CD4-positive, CD25-positive, alpha-beta regulatory T cell (primary cell): ENCODE measurements around the gene SLC35G6. TPM values are rescaled to one million over a fixed set of nuclear protein-coding genes. Genes with fewer than 3 reads are reported as not detected.
A peak's percentile ranks its signal among the peaks of the same experiment; 100 is the strongest.
"Not testable (repeated sequence)": the region's sequence is repeated elsewhere in the genome, so short reads cannot be mapped to it uniquely, and the experiment has no call there.

Experiments
- ATAC-seq, 2 donors: fragments of 150-1000 bp; cut with Tn5 transposase; one replicate each; pipeline ENCODE4 v1.10.0; 2021; ENCODE audit warnings: low read depth in 2 of 2, moderate number of reproducible peaks in 2 of 2, moderate library complexity in 1 of 2
- DNase-seq, 3 donors: peaks; one replicate each; pipeline versions ENCODE4 v3.0.0 to v3.0.0-alpha.2; 2012 to 2022; ENCODE audit warnings: mixed read lengths in 1 of 3
- H3K27ac ChIP-seq: one replicate; pipeline ENCODE4 v1.7.0; 2013; ENCODE audit warnings: mild to moderate bottlenecking, low read length; ENCODE audit not compliant: insufficient read depth, poor library complexity, severe bottlenecking
- H3K27me3 ChIP-seq: one replicate; pipeline ENCODE4 v1.7.0; 2013; ENCODE audit warnings: low read length; ENCODE audit not compliant: control insufficient read depth, insufficient read depth
- H3K36me3 ChIP-seq: one replicate; pipeline ENCODE4 v1.7.0; 2013; ENCODE audit warnings: mild to moderate bottlenecking, low read length, moderate library complexity; ENCODE audit not compliant: control insufficient read depth, insufficient read depth
- H3K4me1 ChIP-seq: 2 replicates; pipeline ENCODE4 v1.7.0; 2013; ENCODE audit warnings: mild to moderate bottlenecking, low read length; ENCODE audit not compliant: insufficient read depth, control insufficient read depth, poor library complexity, severe bottlenecking
- H3K4me3 ChIP-seq: one replicate; pipeline ENCODE4 v1.7.0; 2013; ENCODE audit warnings: low read depth, mild to moderate bottlenecking, low read length, moderate library complexity
- H3K9me3 ChIP-seq, 2 experiments: 1 replicate in 1 of 2; 2 replicates in 1 of 2; pipeline ENCODE4 v1.7.0; 2013; ENCODE audit warnings: low read length in 2 of 2, mild to moderate bottlenecking in 1 of 2, moderate library complexity in 1 of 2; ENCODE audit not compliant: control insufficient read depth in 2 of 2
- H3K27ac Mint-ChIP-seq, 3 donors: one replicate each; pipeline ENCODE4 v1.8.0; 2020 to 2022; ENCODE audit warnings: mild to moderate bottlenecking in 3 of 3, mixed read lengths in 3 of 3, moderate library complexity in 2 of 3
- H3K27me3 Mint-ChIP-seq: one replicate; pipeline ENCODE4 v1.8.0; 2022; ENCODE audit warnings: mild to moderate bottlenecking, mixed read lengths
- H3K36me3 Mint-ChIP-seq: one replicate; pipeline ENCODE4 v1.8.0; 2020; ENCODE audit warnings: mixed read lengths
- H3K4me1 Mint-ChIP-seq, 4 donors: one replicate each; pipeline ENCODE4 v1.8.0; 2020 to 2022; ENCODE audit warnings: mixed read lengths in 4 of 4, mild to moderate bottlenecking in 1 of 4
- H3K4me3 Mint-ChIP-seq, 4 donors: one replicate each; pipeline ENCODE4 v1.8.0; 2020 to 2022; ENCODE audit warnings: mild to moderate bottlenecking in 4 of 4, mixed read lengths in 4 of 4, moderate library complexity in 3 of 4
- H3K9me3 Mint-ChIP-seq, 7 donors: one replicate each; pipeline ENCODE4 v1.8.0; 2020 to 2022; ENCODE audit warnings: mixed read lengths in 7 of 7, mild to moderate bottlenecking in 3 of 7, moderate library complexity in 2 of 7
- polyA plus RNA-seq, 4 donors: library from polyadenylated mRNA; unstranded; fragments of 300-500 nt; fragmentation: Illumina TruSeq; gene quantifications; one replicate each; pipeline ENCODE4 v1.2.3, GENCODE V29; 2021
- total RNA-seq: library from RNA; stranded (reverse); gene quantifications from one replicate; pipeline ENCODE4 v1.2.3, GENCODE V29; 2022

The SLC35G6 gene
- total and polyA plus RNA-seq, 5 donors from 2014 or later, result not detected

DNA sequence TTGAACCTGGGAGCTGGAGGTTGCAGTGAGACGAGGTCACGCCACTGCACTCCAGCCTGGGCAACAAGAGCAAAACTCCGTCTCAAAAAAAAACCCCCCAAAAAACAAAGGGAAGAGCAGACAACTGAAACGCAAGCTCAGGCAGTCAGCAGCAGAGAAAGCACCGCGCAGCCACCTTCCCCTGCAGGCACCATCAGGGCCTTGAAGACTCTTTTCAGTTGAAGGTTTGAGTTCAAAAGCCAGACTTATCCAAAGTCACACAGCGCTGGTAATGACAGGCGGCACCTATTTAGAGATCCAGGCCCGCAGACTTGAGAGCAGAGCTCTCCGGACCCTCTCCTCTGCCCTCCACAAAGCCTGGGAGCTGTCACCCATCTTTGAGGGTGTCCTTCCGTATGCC lies 13.0 kb upstream of the SLC35G6 start:
- no peak overlapping the region for H3K4me3 ChIP-seq
- Mint-ChIP-seq H3K9me3 (no peaks in the 10 kb centered on the region), H3K4me3 (no peak overlapping the region), H3K27me3 (peaks cover 4% of the 10 kb centered on the region), H3K4me1 (peaks cover 0 to 37% (median 11%) of the 10 kb centered on the region in 4 donors), H3K36me3 (peaks cover 8% of the 10 kb centered on the region), H3K27ac (no peak overlapping the region)
- H3K36me3 ChIP-seq, result peaks cover 33% of the 10 kb centered on the region
- H3K27me3 ChIP-seq, result no peaks in the 10 kb centered on the region
- H3K9me3 ChIP-seq, result no peaks in the 10 kb centered on the region
- no peak for DNase-seq
- H3K4me1 ChIP-seq, result no peaks in the 10 kb centered on the region
- no peak overlapping the region for H3K27ac ChIP-seq
- no peak for ATAC-seq

DNA sequence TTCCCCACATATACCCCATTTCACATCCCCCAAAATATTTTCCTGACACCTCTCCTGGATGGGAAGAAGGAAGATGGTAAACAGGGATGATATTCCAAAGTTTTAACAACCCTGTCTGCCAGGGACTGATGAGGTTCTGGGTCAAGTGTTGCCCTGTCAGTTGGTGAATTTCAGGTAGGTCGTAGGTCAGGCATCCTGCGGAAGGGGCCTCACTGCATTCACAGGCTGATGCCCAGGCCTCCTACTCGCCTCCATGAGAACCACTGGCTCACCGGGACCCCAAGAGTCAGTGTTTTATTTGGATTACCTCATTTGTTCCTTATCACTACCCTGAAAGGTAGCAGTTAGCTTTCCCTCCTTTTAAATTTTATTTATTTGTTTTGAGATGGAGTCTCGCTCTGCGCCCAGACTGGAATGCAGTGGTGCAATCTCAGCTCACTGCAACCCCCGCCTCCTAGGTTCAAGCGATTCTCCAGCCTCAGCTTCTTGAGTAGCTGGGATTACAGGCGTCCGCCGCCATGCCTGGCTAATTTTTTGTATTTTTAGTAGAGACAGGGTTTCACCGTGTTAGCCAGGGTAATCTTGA lies 12.3 kb upstream of the SLC35G6 start:
- no peak for ATAC-seq
- no peaks in the 10 kb centered on the region for H3K4me1 ChIP-seq
- H3K27me3 Mint-ChIP-seq, result peaks cover 4% of the 10 kb centered on the region
- H3K4me1 Mint-ChIP-seq, result peaks cover 0 to 42% (median 11%) of the 10 kb centered on the region in 4 donors
- no peak overlapping the region for H3K27ac Mint-ChIP-seq
- peaks cover 8% of the 10 kb centered on the region for H3K36me3 Mint-ChIP-seq
- H3K4me3 ChIP-seq, result no peak overlapping the region
- H3K4me3 Mint-ChIP-seq, result no peak overlapping the region
- no peak overlapping the region for H3K27ac ChIP-seq
- H3K9me3 ChIP-seq, result no peaks in the 10 kb centered on the region
- H3K9me3 Mint-ChIP-seq, result no peaks in the 10 kb centered on the region
- H3K36me3 ChIP-seq, result peaks cover 29% of the 10 kb centered on the region
- DNase-seq, result no peak
- no peaks in the 10 kb centered on the region for H3K27me3 ChIP-seq

DNA sequence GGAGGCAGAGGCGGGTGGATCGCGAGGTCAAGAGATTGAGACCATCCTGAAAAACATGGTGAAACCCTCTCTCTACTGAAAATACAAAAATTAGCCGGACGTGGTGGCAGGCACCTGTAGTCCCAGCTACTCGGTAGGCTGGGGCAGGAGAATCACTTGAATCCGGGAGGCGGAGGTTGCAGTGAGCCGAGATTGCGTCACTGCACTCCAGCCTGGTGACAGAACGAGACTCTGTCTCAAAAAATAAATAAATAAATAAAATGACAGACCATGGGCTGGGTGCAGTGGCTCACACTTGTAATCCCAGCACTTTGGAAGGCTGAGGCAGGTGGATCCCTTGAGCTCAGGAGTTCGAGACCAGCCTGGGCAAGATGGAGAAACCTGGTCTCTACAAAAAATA lies 11.4 kb upstream of the SLC35G6 start:
- not testable (repeated sequence) for H3K27ac Mint-ChIP-seq

DNA sequence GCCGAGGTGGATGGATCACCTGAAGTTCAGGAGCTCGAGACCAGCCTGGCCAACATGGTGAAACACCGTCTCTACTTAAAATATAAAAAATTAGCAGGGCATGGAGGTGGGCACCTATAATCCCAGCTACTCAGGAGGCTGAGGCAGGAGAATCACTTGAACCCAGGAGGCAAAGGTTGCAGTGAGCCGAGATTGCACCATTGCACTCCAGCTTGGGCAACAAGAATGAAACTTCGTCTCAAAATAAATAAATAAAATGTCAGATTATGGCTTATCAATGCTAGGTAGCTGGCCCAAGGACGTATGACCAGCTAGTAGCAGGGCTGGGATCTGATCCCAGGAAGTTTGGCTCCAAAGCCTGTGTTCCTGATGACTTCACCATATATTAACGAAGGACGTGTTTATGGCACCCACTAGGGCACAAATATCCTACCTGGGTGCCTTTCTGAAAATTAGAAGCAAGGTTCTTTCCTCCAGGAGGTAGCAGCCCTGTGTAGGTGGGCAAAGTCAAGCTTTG lies 10.7 kb upstream of the SLC35G6 start:
- not testable (repeated sequence) for H3K36me3 Mint-ChIP-seq, DNase-seq, H3K9me3 Mint-ChIP-seq, H3K27me3 ChIP-seq, H3K9me3 ChIP-seq, ATAC-seq, H3K4me1 ChIP-seq, H3K27ac Mint-ChIP-seq, H3K27me3 Mint-ChIP-seq, H3K27ac ChIP-seq, H3K4me3 ChIP-seq, H3K4me3 Mint-ChIP-seq
- peaks cover 0 to 51% (median 13%) of the 10 kb centered on the region in 4 donors for H3K4me1 Mint-ChIP-seq
- H3K36me3 ChIP-seq, result peaks cover 24% of the 10 kb centered on the region

More for the DNA sequence above, 11.4 kb upstream of the SLC35G6 start:
- H3K27me3 Mint-ChIP-seq, H3K36me3 Mint-ChIP-seq, H3K4me3 Mint-ChIP-seq, DNase-seq, H3K9me3 ChIP-seq, H3K4me3 ChIP-seq, ATAC-seq, H3K9me3 Mint-ChIP-seq, H3K27me3 ChIP-seq, H3K27ac ChIP-seq, H3K4me1 ChIP-seq: not testable (repeated sequence)
- peaks cover 0 to 47% (median 11%) of the 10 kb centered on the region in 4 donors for H3K4me1 Mint-ChIP-seq
- H3K36me3 ChIP-seq, result peaks cover 27% of the 10 kb centered on the region

DNA sequence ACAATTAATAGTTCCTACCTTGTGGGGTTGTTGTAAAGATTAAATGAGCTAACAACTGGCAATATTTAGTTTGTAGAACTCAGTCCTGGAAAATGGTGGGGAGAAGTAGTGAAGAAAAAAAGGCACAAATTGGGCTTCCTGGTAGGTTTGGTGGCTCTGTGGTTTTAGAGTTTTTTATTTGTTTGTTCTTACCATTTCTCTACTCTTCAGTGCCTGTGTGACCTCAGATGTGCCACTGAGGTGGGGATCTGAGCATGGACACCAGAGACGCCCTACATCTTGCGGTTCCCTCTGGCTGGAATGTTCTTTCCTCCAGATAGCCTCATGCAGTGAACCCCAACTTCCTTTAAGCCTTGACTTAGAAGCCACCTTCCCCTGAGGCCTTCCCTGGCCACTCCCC lies 9.5 kb upstream of the SLC35G6 start:
- DNase-seq, result no peak

DNA sequence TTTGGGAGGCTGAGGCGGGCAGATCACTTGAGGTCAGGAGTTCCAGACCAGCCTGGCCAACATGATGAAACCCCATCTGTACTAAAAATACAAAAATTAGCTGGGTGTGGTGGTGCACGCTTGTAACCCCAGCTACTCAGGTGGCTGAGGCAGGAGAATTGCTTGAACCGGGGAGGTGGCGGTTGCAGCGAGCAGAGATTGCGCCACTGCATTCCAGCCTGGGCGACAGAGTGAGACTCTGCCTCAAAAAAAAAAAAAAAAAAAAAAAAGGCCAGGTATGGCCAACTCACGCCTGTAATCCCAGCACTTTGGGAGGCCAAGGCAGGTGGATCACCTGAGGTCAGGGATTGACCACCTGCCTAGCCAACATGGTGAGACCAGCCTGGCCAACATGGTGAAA lies 6.5 kb upstream of the SLC35G6 start:
- H3K4me3 ChIP-seq, H3K9me3 Mint-ChIP-seq, DNase-seq, H3K4me3 Mint-ChIP-seq, ATAC-seq, H3K36me3 Mint-ChIP-seq, H3K27me3 ChIP-seq, H3K27me3 Mint-ChIP-seq, H3K36me3 ChIP-seq, H3K27ac ChIP-seq, H3K9me3 ChIP-seq: not testable (repeated sequence)
- H3K27ac Mint-ChIP-seq, result peak overlapping the region in 1 of 3 donors; percentile 14
- H3K4me1 ChIP-seq, result peaks cover 23% of the 10 kb centered on the region
- H3K4me1 Mint-ChIP-seq, result peaks cover 6 to 69% (median 39%) of the 10 kb centered on the region in 4 donors

More for the DNA sequence above, 9.5 kb upstream of the SLC35G6 start:
- Mint-ChIP-seq H3K4me1 (peaks cover 0 to 59% (median 24%) of the 10 kb centered on the region in 4 donors), H3K27ac (peak overlapping the region in 2 of 3 donors; percentile 31 to 61), H3K9me3 (no peaks in the 10 kb centered on the region), H3K4me3 (peak overlapping the region in 3 of 4 donors; percentile 12 to 54 (median 21)), H3K27me3 (peaks cover 4% of the 10 kb centered on the region), H3K36me3 (peaks cover 7% of the 10 kb centered on the region)
- Histone ChIP-seq H3K4me1 (peaks cover 1% of the 10 kb centered on the region), H3K4me3 (no peak overlapping the region), H3K9me3 (no peaks in the 10 kb centered on the region), H3K27ac (no peak overlapping the region), H3K36me3 (peaks cover 14% of the 10 kb centered on the region), H3K27me3 (no peaks in the 10 kb centered on the region)
- no peak for ATAC-seq

DNA sequence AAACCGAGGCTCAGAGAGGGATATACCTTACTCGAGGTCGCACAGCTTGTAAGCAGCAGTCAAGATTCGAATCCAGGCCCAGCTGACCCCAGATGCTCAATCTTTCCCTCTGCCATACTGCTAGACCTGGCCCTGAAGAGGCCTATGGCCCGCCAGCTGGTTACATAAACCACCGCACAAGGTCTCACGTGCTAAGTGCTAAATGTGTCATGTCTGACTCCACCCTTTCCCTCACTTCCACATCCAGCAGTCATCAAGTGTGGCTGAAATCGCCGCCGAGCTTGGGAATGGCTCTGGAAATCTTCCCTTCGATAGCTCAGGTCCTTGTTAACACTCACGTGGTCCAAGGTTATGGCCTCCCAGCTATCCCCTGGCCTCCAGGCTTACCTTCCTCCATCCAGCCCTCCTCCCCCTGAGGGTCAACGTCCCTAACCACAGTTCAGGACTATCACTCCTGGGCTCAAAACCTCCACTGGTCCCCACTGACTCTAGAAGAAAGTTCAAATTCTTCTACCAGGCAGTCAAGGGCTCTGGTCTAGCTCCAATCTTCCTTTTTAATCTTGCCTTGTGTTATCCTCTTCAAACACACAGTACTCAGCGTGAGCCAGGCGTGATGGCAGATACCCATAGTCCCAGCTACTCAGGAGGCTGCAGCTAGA lies 5.4 kb upstream of the SLC35G6 start:
- Histone ChIP-seq H3K4me3 (no peak overlapping the region), H3K4me1 (peaks cover 31% of the 10 kb centered on the region), H3K27me3 (no peaks in the 10 kb centered on the region), H3K36me3 (no peaks in the 10 kb centered on the region), H3K27ac (no peak overlapping the region), H3K9me3 (no peaks in the 10 kb centered on the region)
- H3K4me3 Mint-ChIP-seq, result peak overlapping the region in 3 of 4 donors; percentile 93 to 97 (median 96)
- DNase-seq (no peak), ATAC-seq (no peak)
- H3K9me3 Mint-ChIP-seq, result no peaks in the 10 kb centered on the region
- H3K4me1 Mint-ChIP-seq, result peaks cover 6 to 74% (median 43%) of the 10 kb centered on the region in 4 donors
- H3K36me3 Mint-ChIP-seq, result peaks cover 5% of the 10 kb centered on the region
- peaks cover 4% of the 10 kb centered on the region for H3K27me3 Mint-ChIP-seq
- H3K27ac Mint-ChIP-seq, result peak overlapping the region; percentile 0 to 60 (median 57)
